ENCODE results near the gene WDR86.

DNA sequence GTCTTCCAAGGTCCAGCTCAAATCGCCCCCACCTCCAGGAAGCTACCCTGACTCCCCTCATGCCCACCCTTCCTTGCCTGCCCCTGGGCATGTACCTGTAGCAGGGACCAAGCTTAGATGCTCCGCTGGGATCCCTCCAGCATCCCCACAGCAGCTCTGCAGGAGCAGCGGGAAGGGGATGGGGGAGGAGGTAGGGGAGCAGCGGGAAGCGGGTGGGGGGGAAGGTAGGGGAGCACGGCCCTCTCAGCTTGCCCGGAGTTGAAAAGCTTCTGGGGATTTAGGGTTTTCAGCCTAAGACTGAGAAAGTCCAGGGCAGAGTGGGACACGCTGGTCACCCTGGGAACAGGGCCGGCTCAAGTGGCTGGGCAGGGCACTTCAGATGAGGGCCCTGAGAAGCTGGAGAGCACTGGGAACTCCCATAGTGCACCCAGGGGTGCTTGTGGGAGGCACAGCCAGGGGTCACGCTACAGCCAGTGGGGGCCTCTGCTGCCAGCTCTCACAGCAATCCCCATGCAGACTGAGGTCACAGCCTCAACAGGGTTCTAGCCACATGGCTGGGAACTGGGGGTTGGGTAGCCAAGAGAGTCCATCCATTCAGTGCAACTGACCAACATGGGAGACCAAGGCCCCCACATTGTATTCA is 13.4 kb downstream of the WDR86 start:
- TF ChIP-seq TAF1 (IDR thresholded peaks at IDR 0.05; ENCODE audit: low read depth), result no peak
- TF ChIP-seq, protein P1, sequence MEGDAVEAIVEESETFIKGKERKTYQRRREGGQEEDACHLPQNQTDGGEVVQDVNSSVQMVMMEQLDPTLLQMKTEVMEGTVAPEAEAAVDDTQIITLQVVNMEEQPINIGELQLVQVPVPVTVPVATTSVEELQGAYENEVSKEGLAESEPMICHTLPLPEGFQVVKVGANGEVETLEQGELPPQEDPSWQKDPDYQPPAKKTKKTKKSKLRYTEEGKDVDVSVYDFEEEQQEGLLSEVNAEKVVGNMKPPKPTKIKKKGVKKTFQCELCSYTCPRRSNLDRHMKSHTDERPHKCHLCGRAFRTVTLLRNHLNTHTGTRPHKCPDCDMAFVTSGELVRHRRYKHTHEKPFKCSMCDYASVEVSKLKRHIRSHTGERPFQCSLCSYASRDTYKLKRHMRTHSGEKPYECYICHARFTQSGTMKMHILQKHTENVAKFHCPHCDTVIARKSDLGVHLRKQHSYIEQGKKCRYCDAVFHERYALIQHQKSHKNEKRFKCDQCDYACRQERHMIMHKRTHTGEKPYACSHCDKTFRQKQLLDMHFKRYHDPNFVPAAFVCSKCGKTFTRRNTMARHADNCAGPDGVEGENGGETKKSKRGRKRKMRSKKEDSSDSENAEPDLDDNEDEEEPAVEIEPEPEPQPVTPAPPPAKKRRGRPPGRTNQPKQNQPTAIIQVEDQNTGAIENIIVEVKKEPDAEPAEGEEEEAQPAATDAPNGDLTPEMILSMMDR (IDR thresholded peaks at IDR 0.05; ENCODE audit: poor library complexity, severe bottlenecking), result no peak
- TF ChIP-seq EP300 (conservative IDR thresholded peaks at IDR 0.05; ENCODE audit: poor library complexity, severe bottlenecking), result no peak

Data from neural cell (in vitro differentiated cells).